Colonic mucosa (tissue), 4 donors: ENCODE data around the gene SMIM35. TPM values are rescaled to one million over a fixed set of nuclear protein-coding genes. Genes with fewer than 3 reads are reported as not detected.

Source experiments
- DNase-seq: peaks from one replicate; pipeline ENCODE4 v3.0.0-alpha.2; 2020
- H3K27ac ChIP-seq: fragments of 200-600 bp; one replicate; pipeline ENCODE4 v1.8.0; 2021
- H3K27me3 ChIP-seq: fragments of 200-600 bp; one replicate; pipeline ENCODE4 v1.8.0; 2021
- H3K36me3 ChIP-seq: fragments of 200-600 bp; one replicate; pipeline ENCODE4 v1.8.0; 2021
- H3K4me1 ChIP-seq: fragments of 200-600 bp; one replicate; pipeline ENCODE4 v1.8.0; 2021; ENCODE audit warnings: mild to moderate bottlenecking
- H3K4me3 ChIP-seq: fragments of 200-600 bp; one replicate; pipeline ENCODE4 v1.8.0; 2021
- H3K9ac ChIP-seq, 2 donors: one replicate each; pipeline ENCODE4 v1.7.0; 2013; ENCODE audit warnings: control low read depth in 2 of 2, low read depth in 2 of 2, low read length in 2 of 2
- H3K9me3 ChIP-seq: fragments of 200-600 bp; one replicate; pipeline ENCODE4 v1.8.0; 2021
- CTCF ChIP-seq: fragments of 200-600 bp; IDR thresholded peaks from one replicate; pipeline ENCODE4 v1.8.0; 2022; ENCODE audit warnings: antibody characterized with exemption, mild to moderate bottlenecking
- intact Hi-C: fragments of 100-400 bp; cut with DNase I; formaldehyde crosslinking; loops from one replicate; pipeline ENCODE4 v1.14.1; 2022
- total RNA-seq, 2 donors: library from RNA; stranded (reverse); fragmentation: NEBNext Ultra II Directional in 1 of 2; extraction: Animal tissue kit (Norgen Biotek cat#: 25700) in 1 of 2; gene quantifications; one replicate each; pipeline ENCODE4 v1.2.1, GENCODE V29; 2021
- donor health status: healthy.
- donor health status: DM: no; HTN: no; CAD: no.
- donor health status: DM: no; HTN: no; CAD: no.

Gene SMIM35
- total RNA-seq, 2 donors from 2014 or later, result not detected

GRCh38 chr11:118017111-118017510 lies 69.7 kb downstream of the SMIM35 start:
- no peak overlapping the region for H3K4me3 ChIP-seq
- no peak overlapping the region for H3K9ac ChIP-seq
- H3K27me3 ChIP-seq, result no peaks in the 10 kb centered on the region
- no peaks in the 10 kb centered on the region for H3K4me1 ChIP-seq
- no peak for TF ChIP-seq CTCF
- intact Hi-C loops, result no loop called here
- H3K9me3 ChIP-seq, result no peaks in the 10 kb centered on the region
- H3K36me3 ChIP-seq, result no peaks in the 10 kb centered on the region
- no peak for DNase-seq
- no peak overlapping the region for H3K27ac ChIP-seq

- H3K9me3 ChIP-seq, result no peaks in the 10 kb centered on the region
- H3K27me3 ChIP-seq, result no peaks in the 10 kb centered on the region
- H3K27ac ChIP-seq, result no peak overlapping the region
- intact Hi-C loops, result no loop called here
- no peak overlapping the region for H3K4me3 ChIP-seq
- no peak overlapping the region for H3K9ac ChIP-seq
- no peak for DNase-seq
- no peaks in the 10 kb centered on the region for H3K4me1 ChIP-seq
- H3K36me3 ChIP-seq, result no peaks in the 10 kb centered on the region
- no peak for TF ChIP-seq CTCF
These were observed 70.7 kb downstream of the SMIM35 start for GRCh38 chr11:118016104-118016503.

GRCh38 chr11:118015385-118015841 lies 71.3 kb downstream of the SMIM35 start:
- no peak for DNase-seq
- Histone ChIP-seq H3K9me3 (no peaks in the 10 kb centered on the region), H3K27me3 (no peaks in the 10 kb centered on the region), H3K4me1 (no peaks in the 10 kb centered on the region), H3K9ac (no peak overlapping the region), H3K27ac (no peak overlapping the region), H3K36me3 (no peaks in the 10 kb centered on the region), H3K4me3 (no peak overlapping the region)
- intact Hi-C loops, result no loop called here
- no peak for TF ChIP-seq CTCF

GRCh38 chr11:118014022-118014421 lies 72.7 kb downstream of the SMIM35 start:
- Histone ChIP-seq H3K9ac (no peak overlapping the region), H3K27ac (no peak overlapping the region), H3K4me3 (no peak overlapping the region), H3K27me3 (no peaks in the 10 kb centered on the region), H3K36me3 (no peaks in the 10 kb centered on the region), H3K4me1 (no peaks in the 10 kb centered on the region), H3K9me3 (no peaks in the 10 kb centered on the region)
- TF ChIP-seq CTCF, result no peak
- no peak for DNase-seq
- intact Hi-C loops, result no loop called here

- TF ChIP-seq CTCF, result no peak
- Histone ChIP-seq H3K36me3 (no peaks in the 10 kb centered on the region), H3K9ac (peak overlapping the region; percentile 15 to 27), H3K9me3 (no peaks in the 10 kb centered on the region), H3K4me3 (no peak overlapping the region), H3K4me1 (no peaks in the 10 kb centered on the region), H3K27me3 (no peaks in the 10 kb centered on the region), H3K27ac (peak overlapping the region; percentile 11)
- intact Hi-C loops, result no loop called here
- DNase-seq, result no peak
These were observed 74.6 kb downstream of the SMIM35 start for GRCh38 chr11:118012083-118012669.
